ENCODE results near the gene AGAP3. TPM values are rescaled to one million over a fixed set of nuclear protein-coding genes. Genes with fewer than 3 reads are reported as not detected.

AGAP3 gene
- total and polyA plus RNA-seq, 2 of the 4 experiments (the other 2 are of a cell fraction), result 35.3 to 93.9 TPM

DNA sequence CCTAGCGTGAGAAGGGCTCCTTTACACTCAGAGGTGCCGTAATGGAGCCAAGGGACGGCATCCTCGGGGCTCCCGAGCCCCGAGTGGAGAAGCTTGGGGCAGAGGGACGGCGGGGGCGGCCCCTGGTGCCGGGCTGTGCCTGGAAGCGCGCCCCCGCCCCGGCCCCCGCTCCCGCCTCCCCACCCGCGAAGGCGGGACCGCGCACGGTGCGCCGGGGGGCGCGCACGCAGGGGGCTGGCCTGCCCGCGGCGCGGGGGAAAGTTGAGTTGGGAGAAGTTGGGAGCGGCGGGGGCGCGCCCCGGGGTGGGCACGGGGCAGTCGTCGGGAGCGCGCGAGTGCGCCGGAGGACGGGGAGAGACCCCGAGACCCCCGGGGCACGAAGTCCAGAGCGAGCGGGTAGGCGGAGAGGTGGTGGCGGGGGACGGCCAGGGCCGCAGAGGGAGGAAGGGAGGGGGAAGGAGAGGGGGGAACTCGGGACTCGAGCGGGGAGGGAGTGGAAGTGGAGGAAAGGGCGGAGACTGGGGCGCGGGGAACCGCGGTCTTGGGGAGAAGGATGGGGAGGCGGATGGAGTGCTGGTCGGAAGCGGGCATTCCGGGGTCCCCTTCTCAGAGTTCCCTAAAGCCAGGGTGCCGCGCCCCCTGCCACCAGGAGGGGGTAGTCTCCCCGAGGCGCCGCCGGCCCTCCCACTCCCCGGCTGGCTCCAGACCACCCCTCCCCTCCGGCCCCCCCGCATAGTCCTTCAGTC, 26.7 kb upstream of the AGAP3 start, which contains the start of gene SLC4A2:
TSS of gene SLC4A2 (plus strand) at position 223 of the 746 bp plus-strand sequence. CDS start 2,399 bp downstream, outside the sequence.
- Histone ChIP-seq H2BK20ac (ENCODE audit: low read depth, low read length) (peak within 1 kb of the TSS; percentile 18), H3K9me1 (ENCODE audit: insufficient read depth, low read length) (peaks cover 12% of the 10 kb centered on the region; the same call in 1 of the 2 replicates), H3K23ac (ENCODE audit: low read depth, low read length) (peak within 1 kb of the TSS; percentile 91), H3K4me2 (ENCODE audit: low read depth, low read length) (peak within 1 kb of the TSS; percentile 99), H4K5ac (ENCODE audit: low read depth, low read length) (peak within 1 kb of the TSS; percentile 80), H3K56ac (ENCODE audit: extremely low read depth, insufficient read depth, low read length) (peak within 1 kb of the TSS; percentile 95), H2BK120ac (ENCODE audit: low read depth, low read length) (peak within 1 kb of the TSS; percentile 84), H3K18ac (ENCODE audit: low read depth, low read length) (peak within 1 kb of the TSS; percentile 80), H3K27me3 (ENCODE audit: control insufficient read depth, insufficient read depth, low read length) (no peaks in the 10 kb centered on the region), H3K36me3 (ENCODE audit: control insufficient read depth, insufficient read depth, low read length) (peaks cover 3% of the 10 kb centered on the region; the same call in 1 of the 2 replicates), H3K9me3 (ENCODE audit: control insufficient read depth, insufficient read depth, low read length) (no peaks in the 10 kb centered on the region), H2AFZ (replicated peaks; ENCODE audit: low read length, poor library complexity) (peak within 1 kb of the TSS; percentile 95), H3K4me3 (ENCODE audit: insufficient read depth, low read depth, low read length) (peak within 1 kb of the TSS; percentile 94), H3K4me1 (ENCODE audit: control insufficient read depth, insufficient read depth, low read length) (peaks cover 43% of the 10 kb centered on the region), H3K9ac (ENCODE audit: low read depth, low read length) (peak within 1 kb of the TSS; percentile 84), H4K8ac (ENCODE audit: low read depth in 2 of 2, low read length in 2 of 2) (peak within 1 kb of the TSS; percentile 94 to 100), H4K91ac (ENCODE audit: insufficient read depth, low read depth, low read length) (peak within 1 kb of the TSS; percentile 98), H3K79me1 (ENCODE audit: low read depth in 1 of 2, low read length in 2 of 2) (peaks cover 20 to 64% of the 10 kb centered on the region in 2 experiments), H2AK9ac (replicated peaks; ENCODE audit: low read depth, low read length, poor library complexity) (peak within 1 kb of the TSS; percentile 100), H2AK5ac (ENCODE audit: low read depth, low read length) (peak within 1 kb of the TSS; percentile 96), H2BK15ac (ENCODE audit: low read depth, low read length) (peak within 1 kb of the TSS; percentile 69; the same call in 2 of the 3 replicates), H3K4ac (ENCODE audit: low read depth, low read length) (peak within 1 kb of the TSS; percentile 97), H3K27ac (ENCODE audit: insufficient read depth, low read length) (peak within 1 kb of the TSS; percentile 97), H3K14ac (replicated peaks; ENCODE audit: low read depth, low read length) (peak within 1 kb of the TSS; percentile 97), H2BK5ac (ENCODE audit: low read depth, low read length, poor library complexity, severe bottlenecking) (peak within 1 kb of the TSS; percentile 95), H4K20me1 (ENCODE audit: insufficient read depth, low read length) (peaks cover 25% of the 10 kb centered on the region)
- no TSS peak for BruUV-seq (replicated peaks)
- intact Hi-C loops (cut with micrococcal nuclease) (loop anchor here (1.0 to 2.0 kb wide), 3 partner anchors 9 to 52 kb away; partner anchors contain the start of gene FASTK), in situ Hi-C loops (cut with MboI; ENCODE audit: low sequenced_read_pairs) (no loop called here), dilution Hi-C loops (cut with HindIII; ENCODE audit: low sequenced_read_pairs, unreplicated experiment) (no loop called here)
- peak; percentile 58 for DNase-seq
- no peak for TF ChIP-seq SMC3 (IDR thresholded peaks at IDR 0.05; ENCODE audit: low read depth, low read length)
- no peak for TF ChIP-seq MAFK (IDR thresholded peaks at IDR 0.05; ENCODE audit: low read depth, low read length)
- no peak for TF ChIP-seq FOS (IDR thresholded peaks at IDR 0.05; ENCODE audit: low read depth, low read length)
- TF ChIP-seq CTCF (conservative IDR thresholded peaks at IDR 0.05; ENCODE audit: low read depth, low read length), result peak; percentile 49
- TF ChIP-seq MXI1 (IDR thresholded peaks at IDR 0.05; ENCODE audit: borderline replicate concordance, low read depth, low read length), result no peak
- TF ChIP-seq ELK1 (IDR thresholded peaks at IDR 0.05; ENCODE audit: borderline replicate concordance, low read depth, low read length), result no peak
- peak; percentile 98 for TF ChIP-seq MAZ (IDR thresholded peaks at IDR 0.05; ENCODE audit: borderline replicate concordance, low read depth, low read length)
- TF ChIP-seq RAD21 (IDR thresholded peaks at IDR 0.05; ENCODE audit: low read length), result 0 out of 2 replicates have a peak, but pooled peaks have one; percentile 21
- ChIA-PET POLR2A (ENCODE audit: unreplicated experiment) (no interaction called here), CTCF (no interaction called here)
- peak; percentile 32 for ATAC-seq (ENCODE audit: low read depth)
- 0% methylated on average over 1 of the region's 75 CpGs; no CpG with 5 or more reads in 1 of the 2 experiments for WGBS, 2 experiments (ENCODE audit: extremely low coverage in 2 of 2, insufficient read length in 1 of 2)
